ENCODE results near the gene MALAT1. TPM values are rescaled to one million over a fixed set of nuclear protein-coding genes. Genes with fewer than 3 reads are reported as not detected.

The MALAT1 gene
- total and polyA plus RNA-seq, 10 of the 15 experiments (the other 5 are each of a cell fraction or from before 2014, with no cell fraction given) = 448 to 8,160 (median 2,019) TPM

- TF ChIP-seq MEF2B (IDR thresholded peaks at IDR 0.05; ENCODE audit: partially characterized antibody, poor library complexity, severe bottlenecking) = no peak
- peak; percentile 48; the same call in 1 of the 2 replicates for TF ChIP-seq ZNF217 (IDR thresholded peaks at IDR 0.05)
- TF ChIP-seq CBFB (IDR thresholded peaks at IDR 0.05; ENCODE audit: low read depth) = no peak
- no peak for TF ChIP-seq ZBED1 (IDR thresholded peaks at IDR 0.05; ENCODE audit: borderline replicate concordance)
- peak; percentile 45; the same call in 1 of the 2 replicates for TF ChIP-seq ZNF24 (IDR thresholded peaks at IDR 0.05)
- TF ChIP-seq NR2F1 (conservative IDR thresholded peaks at IDR 0.05) = peak; percentile 74
- no peak for TF ChIP-seq SKIL (IDR thresholded peaks at IDR 0.05; ENCODE audit: low read depth, poor library complexity, severe bottlenecking)
- peak; percentile 52; the same call in 1 of the 2 replicates for TF ChIP-seq ZNF687 (IDR thresholded peaks at IDR 0.05)
- TF ChIP-seq ZZZ3 (IDR thresholded peaks at IDR 0.05; ENCODE audit: control insufficient read depth, insufficient read length, low read depth) = no peak
- no peak for TF ChIP-seq ZNF384 (IDR thresholded peaks at IDR 0.05; ENCODE audit: borderline replicate concordance, low read depth, low read length)
- TF ChIP-seq SREBF2 (IDR thresholded peaks at IDR 0.05; ENCODE audit: low read length) = no peak
- TF ChIP-seq CHD1 (IDR thresholded peaks at IDR 0.05; ENCODE audit: low read depth, low read length) = no peak
- TF ChIP-seq FOXK2 (IDR thresholded peaks at IDR 0.05) = no peak
- peak; percentile 74 for TF ChIP-seq POLR2A (IDR thresholded peaks at IDR 0.05; ENCODE audit: low read depth, low read length)
- TF ChIP-seq LARP7 (IDR thresholded peaks at IDR 0.05) = peak; percentile 95
- no peak for TF ChIP-seq NBN (IDR thresholded peaks at IDR 0.05)
- no peak for TF ChIP-seq FOS (IDR thresholded peaks at IDR 0.05; ENCODE audit: borderline replicate concordance, extremely low read depth, insufficient read length)
- TF ChIP-seq NR2C1 (IDR thresholded peaks at IDR 0.05) = no peak
- no peak for TF ChIP-seq E2F8 (IDR thresholded peaks at IDR 0.05; ENCODE audit: low read depth, partially characterized antibody)
- TF ChIP-seq STAT3 (IDR thresholded peaks at IDR 0.05; ENCODE audit: low read depth, low read length) = no peak
- 0 out of 3 replicates have a peak, but pooled peaks of 1 of the 2 experiments have one; percentile 1 for TF ChIP-seq EGR1 (IDR thresholded peaks at IDR 0.05; ENCODE audit: borderline replicate concordance in 1 of 2, low read depth in 2 of 2, low read length in 2 of 2)
- TF ChIP-seq BHLHE40 (IDR thresholded peaks at IDR 0.05; ENCODE audit: borderline replicate concordance in 1 of 2, low read depth in 2 of 2, low read length in 1 of 2) = peak in 1 of 2 experiments; percentile 68; a peak in 1 of 4 replicates
- no peak for TF ChIP-seq RAD21 (IDR thresholded peaks at IDR 0.05; ENCODE audit: insufficient read depth, low read depth, low read length)
Measured at GRCh38 chr11:65524741-65525545, 26.1 kb downstream of the MALAT1 start, which contains the start of gene SCYL1 (continued).

All from GM12878 (cell line).